ENCODE results near the gene ATP8A2.
"Not testable (repeated sequence)": the region's sequence is repeated elsewhere in the genome, so short reads cannot be mapped to it uniquely, and the experiment has no call there.

Gene ATP8A2

GRCh38 chr13:26060357-26060756 is 688.6 kb downstream of the ATP8A2 start:
- H3K27ac ChIP-seq: no peak overlapping the region
- no peak overlapping the region for H3K4me3 ChIP-seq

GRCh38 chr13:26061256-26061655 is 689.5 kb downstream of the ATP8A2 start:
- no peak overlapping the region for H3K27ac ChIP-seq
- H3K4me3 ChIP-seq: no peak overlapping the region

- no peak overlapping the region for H3K4me3 ChIP-seq
These were observed 690.2 kb downstream of the ATP8A2 start for GRCh38 chr13:26061947-26062346.

GRCh38 chr13:26062853-26063444 is 691.2 kb downstream of the ATP8A2 start:
- Histone ChIP-seq H3K27ac (no peak overlapping the region), H3K4me3 (no peak overlapping the region)

More at GRCh38 chr13:26061947-26062346, 690.2 kb downstream of the ATP8A2 start:
- no peak overlapping the region for H3K27ac ChIP-seq

- not testable (repeated sequence) for H3K27ac ChIP-seq, H3K4me3 ChIP-seq
These were observed 694.7 kb downstream of the ATP8A2 start for GRCh38 chr13:26066492-26066891.

GRCh38 chr13:26067601-26068000 is 695.8 kb downstream of the ATP8A2 start:
- H3K27ac ChIP-seq: no peak overlapping the region
- H3K4me3 ChIP-seq: no peak overlapping the region

GRCh38 chr13:26068372-26068771 is 696.6 kb downstream of the ATP8A2 start:
- not testable (repeated sequence) for H3K4me3 ChIP-seq, H3K27ac ChIP-seq

- not testable (repeated sequence) for H3K27ac ChIP-seq, H3K4me3 ChIP-seq
These were observed 697.9 kb downstream of the ATP8A2 start for GRCh38 chr13:26069642-26070041.

GRCh38 chr13:26071691-26072090 is 699.9 kb downstream of the ATP8A2 start:
- Histone ChIP-seq H3K27ac (no peak overlapping the region), H3K4me3 (no peak overlapping the region)

GRCh38 chr13:26072335-26072734 is 700.6 kb downstream of the ATP8A2 start:
- H3K4me3 ChIP-seq, H3K27ac ChIP-seq: not testable (repeated sequence)

GRCh38 chr13:26074706-26075105 is 702.9 kb downstream of the ATP8A2 start:
- no peak overlapping the region for H3K4me3 ChIP-seq
- H3K27ac ChIP-seq: no peak overlapping the region
